Stomach (tissue), 4 donors: ENCODE results near the gene NCOR1.
"Not testable (repeated sequence)": the region's sequence is repeated elsewhere in the genome, so short reads cannot be mapped to it uniquely, and the experiment has no call there.

Experiments used
- CTCF ChIP-seq, 7 experiments: fragments of 450-650 bp in 4 of 7; fragments of 200-600 bp in 3 of 7; sonication (generic) in 3 of 7; IDR thresholded peaks; one replicate each; pipeline ENCODE4 v1.5.1; 2016 to 2019; ENCODE audit warnings: antibody characterized with exemption in 7 of 7, control low read depth in 2 of 7, mild to moderate bottlenecking in 1 of 7
- EP300 ChIP-seq: sonication (generic); formaldehyde crosslinking; IDR thresholded peaks from one replicate; pipeline ENCODE4 v1.6.1; 2017; ENCODE audit warnings: antibody characterized with exemption
- POLR2A ChIP-seq, 4 donors: fragments of 450-650 bp; IDR thresholded peaks; one replicate each; pipeline ENCODE4 v1.6.1; 2016; ENCODE audit warnings: antibody characterized with exemption in 4 of 4, control low read depth in 2 of 4, mild to moderate bottlenecking in 1 of 4, moderate library complexity in 1 of 4
- POLR2AphosphoS5 ChIP-seq, 3 donors: sonication (generic); formaldehyde crosslinking; IDR thresholded peaks; one replicate each; pipeline ENCODE4 v1.6.1; 2016; ENCODE audit warnings: antibody characterized with exemption in 3 of 3

DNA sequence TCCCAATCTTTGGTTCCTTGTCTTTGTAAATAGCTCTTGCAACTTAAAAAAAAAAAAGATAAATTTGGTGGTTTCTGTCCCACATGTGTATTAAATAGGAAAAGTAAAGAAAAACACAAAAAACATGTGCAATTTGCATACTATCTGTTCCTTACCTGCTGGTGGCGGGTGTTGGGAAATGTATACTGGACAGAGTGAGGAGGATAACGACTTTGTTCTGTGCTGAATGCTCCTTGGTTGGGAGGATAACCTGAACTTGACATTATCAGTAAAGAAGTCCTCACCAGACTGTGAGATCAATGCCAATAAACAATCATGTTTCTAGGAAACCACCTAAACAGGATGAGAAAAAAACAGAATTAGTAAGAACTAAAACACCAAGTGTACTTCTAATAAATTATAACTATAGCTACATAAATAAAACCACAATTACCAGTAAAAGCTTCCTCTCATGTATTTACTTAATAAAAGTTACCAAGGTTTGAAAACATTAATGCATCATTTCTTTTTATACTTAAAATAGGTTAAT is 21.0 kb downstream of the NCOR1 start:
- not testable (repeated sequence) for TF ChIP-seq CTCF (IDR thresholded peaks at IDR 0.05); POLR2AphosphoS5 (IDR thresholded peaks at IDR 0.05); EP300; POLR2A (IDR thresholded peaks at IDR 0.05)
